Measurements from ENCODE around the gene CDH2. TPM values are rescaled to one million over a fixed set of nuclear protein-coding genes. Genes with fewer than 3 reads are reported as not detected.

CDH2 gene
- total RNA-seq, 1 donor from 2014 or later: 19.3 TPM

DNA sequence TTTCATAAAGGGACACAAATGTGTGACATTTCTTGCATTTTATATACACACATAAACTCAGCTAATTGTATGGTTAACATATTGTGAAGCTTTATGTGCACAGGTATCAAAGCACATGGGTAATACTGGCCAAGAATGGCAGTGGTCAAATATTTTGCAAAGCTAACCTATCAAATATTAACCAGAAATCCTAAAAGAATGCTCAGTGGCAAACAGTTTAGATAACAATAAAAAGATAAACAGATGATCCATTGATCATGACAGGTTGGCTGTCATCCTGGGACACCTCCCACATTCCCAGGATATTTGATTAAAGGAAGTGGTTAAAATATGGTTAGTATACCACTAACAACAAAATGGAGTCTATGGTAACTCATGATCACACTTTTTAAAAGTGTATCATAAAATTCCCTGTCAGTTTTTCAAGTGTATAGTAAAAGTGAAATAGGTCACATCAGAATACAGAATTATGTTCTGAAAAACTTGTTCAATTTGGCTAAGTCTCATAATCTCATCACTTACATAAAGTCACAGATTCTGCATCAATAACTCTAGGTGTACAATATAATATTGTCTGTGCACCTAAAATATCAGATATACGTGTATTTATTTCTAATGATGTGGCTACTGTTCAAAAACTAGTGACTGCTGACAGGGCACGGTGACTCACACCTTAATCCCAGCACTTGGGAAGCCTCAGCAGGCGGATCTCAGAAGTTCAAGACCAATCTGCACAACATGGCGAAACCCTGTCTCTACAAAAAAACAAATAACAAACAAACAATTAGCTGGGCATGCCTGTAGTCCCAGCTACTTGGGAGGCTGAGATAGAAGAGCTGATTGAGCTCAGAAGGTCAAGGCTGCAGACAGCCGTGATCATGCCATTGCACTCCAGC, 48.9 kb downstream of the CDH2 start:
- no peak for DNase-seq (ENCODE audit: low read depth)

DNA sequence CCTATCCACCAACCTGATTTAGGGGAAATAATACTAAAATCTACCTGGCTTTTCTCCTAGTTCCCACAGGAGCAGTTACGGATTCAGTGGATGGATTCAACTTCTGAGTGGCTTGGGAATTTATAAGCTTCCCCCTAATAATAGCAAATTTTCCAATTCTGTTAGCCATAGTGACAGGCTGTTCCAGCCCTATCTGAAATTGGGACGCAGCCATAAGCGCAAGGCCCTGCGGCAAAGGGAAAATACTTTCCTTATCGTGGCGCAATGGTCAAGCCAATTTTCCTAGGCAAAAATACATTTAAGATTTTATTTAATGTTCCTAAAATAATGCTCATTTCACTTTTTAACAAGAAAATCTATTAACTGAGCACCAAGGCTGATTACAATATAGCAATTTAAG, 49.7 kb downstream of the CDH2 start:
- no peak for DNase-seq (ENCODE audit: low read depth)

DNA sequence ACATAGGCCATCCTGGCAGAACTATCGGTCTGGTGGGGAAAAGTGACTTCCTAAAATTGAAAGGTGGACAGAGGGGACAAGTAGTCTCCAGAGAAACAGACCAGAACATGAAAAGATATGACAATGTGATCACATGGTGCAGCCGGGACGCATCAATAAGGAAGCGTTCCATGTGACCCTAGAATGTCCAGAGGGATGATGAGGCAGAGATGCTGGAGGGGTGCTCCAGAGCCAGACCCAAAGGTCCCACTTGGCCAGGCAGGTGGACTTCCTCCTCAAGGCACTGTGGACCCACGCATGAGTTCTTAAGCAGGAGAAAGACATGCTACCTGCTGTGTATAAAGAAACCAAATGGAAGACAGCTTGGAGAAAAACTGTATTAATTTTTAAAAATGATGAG, 50.2 kb downstream of the CDH2 start:
- no peak for DNase-seq (ENCODE audit: low read depth)

DNA sequence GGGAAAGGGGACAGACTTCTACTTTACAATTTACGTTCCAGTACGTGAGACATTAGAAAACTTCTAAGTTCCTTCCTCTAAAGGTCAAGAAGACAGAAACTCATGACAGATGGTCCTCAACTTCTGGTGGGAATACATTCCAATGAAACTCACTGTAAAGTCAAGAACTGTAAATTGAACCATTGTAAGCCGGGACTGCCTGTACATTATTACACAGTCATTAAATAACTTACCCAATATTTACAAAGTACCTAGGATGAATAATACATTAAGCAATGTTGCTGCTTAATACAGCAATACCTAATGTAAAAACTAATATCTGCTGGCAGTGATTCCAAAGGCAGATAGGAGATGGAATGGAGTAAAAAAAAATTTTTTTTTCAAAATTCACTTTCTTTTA, 51.9 kb downstream of the CDH2 start:
- DNase-seq (ENCODE audit: low read depth): no peak

DNA sequence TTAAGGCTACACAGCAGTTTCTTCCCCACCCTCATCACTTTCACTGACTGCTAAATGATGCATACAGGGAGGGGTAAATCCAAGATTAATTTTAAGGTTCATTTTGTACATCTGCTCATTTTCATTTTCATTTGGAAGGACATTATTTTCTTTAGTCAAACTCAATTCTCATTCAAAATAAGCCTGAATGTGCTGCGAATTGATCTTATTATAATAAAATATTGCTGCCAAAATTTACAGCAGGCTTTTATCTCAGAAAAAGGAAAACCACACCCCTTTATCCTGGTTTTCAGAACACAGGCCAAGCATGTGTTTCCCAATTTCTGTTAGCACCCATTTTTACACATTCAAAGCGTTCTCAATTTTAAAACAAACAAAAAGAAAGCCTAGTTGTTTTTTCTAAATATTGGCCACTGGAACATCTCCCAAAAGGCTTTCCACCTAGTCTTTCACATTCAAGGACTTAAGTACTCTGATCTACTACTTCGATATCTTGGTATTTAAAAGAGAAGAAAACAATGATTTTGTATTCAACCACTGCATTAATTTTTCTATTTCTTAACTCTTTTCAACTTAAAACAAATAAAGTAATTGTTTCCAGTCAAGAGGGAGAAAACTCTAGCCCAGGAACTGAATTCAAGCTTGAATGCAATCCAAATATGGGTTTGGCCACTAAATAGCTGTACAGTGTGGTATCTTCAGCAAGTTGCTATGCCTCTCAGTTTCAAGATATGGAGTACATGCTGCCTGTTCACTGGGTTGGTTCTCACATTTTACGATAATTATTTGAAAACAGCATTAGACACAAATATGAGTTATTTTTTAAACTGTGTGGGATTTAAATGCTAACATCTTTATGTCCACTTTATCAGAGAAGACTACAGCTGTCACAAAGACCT, 52.5 kb downstream of the CDH2 start:
- no peak for DNase-seq (ENCODE audit: low read depth)

DNA sequence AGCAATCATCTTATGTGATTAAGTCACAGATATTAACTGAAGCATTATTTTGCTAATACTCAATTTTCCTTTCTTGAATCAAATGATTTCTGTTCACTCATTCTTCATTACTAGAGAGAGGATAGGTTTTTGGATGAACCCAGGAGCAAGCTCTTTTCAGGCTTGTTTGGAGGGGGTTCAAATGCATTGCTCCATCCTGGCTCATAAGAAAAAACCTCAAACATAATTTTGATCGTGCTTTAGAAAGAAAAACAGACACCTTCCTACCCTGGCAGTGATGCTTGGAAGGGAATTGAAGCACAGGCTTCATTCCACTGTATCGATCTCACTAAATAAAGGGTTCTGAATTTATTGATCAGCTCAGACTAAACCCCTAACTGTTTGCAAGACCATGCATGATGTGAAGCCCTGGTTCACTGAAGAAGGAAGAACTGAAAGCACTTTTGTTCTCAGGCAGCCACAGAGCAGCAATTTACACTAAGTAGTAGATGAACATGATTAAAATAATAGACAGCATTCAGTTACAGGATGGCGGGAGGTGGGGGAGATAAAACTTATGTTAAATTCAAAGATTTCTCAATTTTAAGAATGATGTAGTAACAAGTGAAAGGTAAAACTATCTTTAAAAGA, 53.4 kb downstream of the CDH2 start:
- no peak for DNase-seq (ENCODE audit: low read depth)

DNA sequence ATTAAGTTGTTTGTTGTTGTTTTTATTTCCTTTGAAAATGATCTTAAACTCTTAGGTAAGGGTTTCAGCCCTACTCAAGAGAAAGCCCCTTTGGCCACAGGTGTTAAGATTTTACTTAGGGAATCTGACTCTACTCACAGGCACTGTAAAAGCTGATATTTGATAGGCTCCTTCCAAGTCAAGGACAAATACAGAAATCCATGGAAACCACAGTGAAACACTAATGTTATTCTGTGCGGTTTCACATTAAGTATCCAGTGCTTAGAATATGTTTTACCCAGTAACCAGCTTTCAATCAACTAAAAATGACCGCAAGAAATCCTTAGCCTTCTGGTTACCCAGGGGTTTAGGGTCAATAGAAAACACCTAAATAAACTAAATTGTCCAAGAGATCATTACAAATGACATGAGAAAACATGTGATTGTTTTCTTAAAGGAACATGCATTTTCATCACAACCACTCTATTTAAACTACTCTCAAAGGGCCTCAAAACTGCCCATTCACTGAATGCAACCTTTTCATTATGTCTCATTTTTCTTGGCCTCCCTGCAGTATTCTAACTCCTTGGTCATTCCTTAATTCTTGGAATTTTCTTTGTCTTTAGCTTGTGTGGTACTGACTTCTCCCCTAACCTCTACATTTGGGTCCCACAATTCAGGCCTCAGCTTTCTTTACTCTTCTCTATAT, 56.0 kb downstream of the CDH2 start:
- peak; percentile 22 for DNase-seq (ENCODE audit: low read depth)

DNA sequence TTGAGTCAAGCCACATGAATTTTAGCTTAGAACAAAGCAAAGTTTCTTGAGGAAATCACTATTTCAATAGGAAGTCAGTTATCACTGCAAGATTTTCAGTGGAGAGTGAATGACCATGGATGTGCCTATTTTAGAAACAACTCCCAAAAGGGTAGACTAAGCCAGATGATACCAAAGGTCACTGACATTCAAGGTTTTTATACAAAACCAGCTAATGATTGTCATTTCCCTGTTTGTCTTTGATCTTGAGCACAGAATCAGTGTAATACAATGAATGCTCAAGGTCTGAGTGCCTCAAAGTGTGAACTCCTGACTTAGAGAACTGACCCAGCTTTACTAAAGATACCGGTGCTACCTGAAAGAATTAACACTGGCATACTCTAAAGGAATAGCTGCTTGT, 60.5 kb downstream of the CDH2 start:
- no peak for DNase-seq (ENCODE audit: low read depth)

DNA sequence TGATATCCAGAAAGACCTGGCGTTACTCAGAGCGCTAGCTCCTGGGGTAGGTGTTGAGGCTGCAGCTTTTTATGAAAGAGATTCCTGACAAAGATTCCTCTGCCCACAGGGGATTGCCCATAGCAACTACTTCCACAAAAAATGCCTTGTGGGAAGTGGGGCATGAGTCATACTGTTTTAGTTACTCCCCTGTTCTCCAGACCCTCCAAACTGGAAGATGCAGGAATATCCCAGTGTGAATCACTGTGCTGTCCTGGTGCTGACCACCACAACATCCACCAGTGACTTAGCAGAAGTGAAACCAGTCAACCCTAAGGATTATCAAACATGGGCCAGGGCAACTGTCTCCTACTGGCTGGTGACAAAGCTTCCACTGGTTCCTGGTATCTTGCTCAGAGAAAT, 61.8 kb downstream of the CDH2 start:
- peak; percentile 88 for DNase-seq (ENCODE audit: low read depth)

DNA sequence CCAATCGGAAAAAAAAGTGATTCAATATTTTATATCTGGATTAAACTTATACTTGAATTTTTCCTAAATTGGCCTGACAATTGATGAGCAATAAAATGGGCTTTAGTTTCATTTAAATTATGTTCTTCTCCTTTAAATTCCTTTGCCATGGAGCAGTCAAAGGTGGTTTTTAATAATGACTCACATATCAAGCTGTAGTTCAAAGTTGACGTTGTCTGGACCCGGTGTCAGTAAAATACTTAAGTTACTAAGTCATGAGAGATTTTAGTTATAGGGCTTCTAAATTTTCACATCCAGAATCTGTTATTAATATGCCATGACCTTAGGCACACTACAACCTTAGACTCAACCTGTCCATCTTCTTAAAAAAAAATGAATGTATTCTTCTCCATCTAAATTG, 62.5 kb downstream of the CDH2 start:
- peak; percentile 56 for DNase-seq (ENCODE audit: low read depth)

DNA sequence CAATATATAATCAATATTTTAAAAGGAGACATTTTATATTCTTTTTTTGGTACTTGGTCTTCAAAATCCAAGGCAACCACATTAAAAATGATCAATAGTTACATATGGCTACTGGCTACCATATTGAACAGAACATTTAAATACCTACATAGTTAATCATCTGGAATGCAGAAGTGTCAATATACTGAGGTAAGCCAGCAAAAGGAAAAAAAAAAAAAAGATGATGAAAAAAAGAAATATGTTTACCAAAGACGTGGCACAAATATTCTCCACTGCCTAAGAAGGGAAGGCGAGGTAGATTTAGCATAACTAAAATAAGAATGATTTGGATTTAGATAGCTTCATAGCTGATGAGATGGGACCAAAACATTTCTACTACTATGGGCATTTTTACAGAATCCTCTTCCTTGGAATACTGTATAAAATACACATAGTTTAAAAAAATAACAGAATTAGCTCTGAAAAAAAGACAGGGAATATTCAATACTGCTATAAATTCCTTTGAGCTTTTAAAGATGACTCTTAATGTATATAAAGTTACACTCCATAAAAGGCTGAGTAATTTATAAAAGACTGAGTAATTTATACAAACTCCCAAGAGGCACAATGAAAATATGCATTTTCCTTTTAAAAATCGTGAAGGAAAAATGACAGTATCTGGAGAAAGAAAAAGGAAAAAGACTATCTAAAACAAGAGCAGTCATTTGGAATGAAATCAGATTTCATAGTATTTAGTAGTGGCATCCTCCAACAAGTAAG, 63.5 kb downstream of the CDH2 start:
- no peak for DNase-seq (ENCODE audit: low read depth)

DNA sequence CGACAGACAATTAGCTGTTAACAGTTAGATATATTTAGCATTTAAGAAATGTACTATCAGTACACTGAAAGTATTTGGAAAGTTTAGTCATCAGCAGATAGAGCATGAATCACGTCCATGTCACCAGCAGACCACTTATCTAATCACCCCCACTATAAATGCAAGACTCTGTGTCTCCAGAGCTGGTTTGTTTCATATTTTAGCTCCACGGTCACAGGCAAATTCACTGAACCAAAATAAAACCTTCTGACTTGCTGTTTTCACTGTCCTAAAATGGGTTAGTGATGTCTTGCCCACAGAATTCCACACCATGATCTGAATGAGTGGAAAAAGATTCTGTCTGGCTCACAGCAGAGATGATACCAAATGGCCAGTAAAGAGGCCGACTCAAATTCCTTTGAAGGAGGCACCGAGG, 64.9 kb downstream of the CDH2 start:
- peak; percentile 63 for DNase-seq (ENCODE audit: low read depth)

DNA sequence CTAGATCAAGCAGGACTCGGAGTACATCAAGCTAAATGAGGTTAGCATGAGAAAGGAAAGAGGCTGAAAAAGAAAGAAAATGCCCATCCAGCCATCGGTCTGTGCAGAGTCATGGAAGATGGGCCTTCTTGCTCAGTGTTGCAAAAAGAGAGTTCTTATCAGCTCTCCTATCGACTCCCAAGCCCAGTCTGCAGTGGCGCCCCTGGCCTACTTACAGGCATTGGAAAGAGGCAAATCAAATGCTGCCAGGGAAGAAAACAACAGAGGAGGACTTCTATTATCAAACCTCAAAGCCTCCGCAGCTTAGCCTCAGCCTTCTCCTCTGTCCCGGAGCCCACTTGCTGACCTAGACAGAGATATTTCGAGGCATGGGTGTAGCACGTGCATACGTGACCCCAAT, 66.0 kb downstream of the CDH2 start:
- no peak for DNase-seq (ENCODE audit: low read depth)

DNA sequence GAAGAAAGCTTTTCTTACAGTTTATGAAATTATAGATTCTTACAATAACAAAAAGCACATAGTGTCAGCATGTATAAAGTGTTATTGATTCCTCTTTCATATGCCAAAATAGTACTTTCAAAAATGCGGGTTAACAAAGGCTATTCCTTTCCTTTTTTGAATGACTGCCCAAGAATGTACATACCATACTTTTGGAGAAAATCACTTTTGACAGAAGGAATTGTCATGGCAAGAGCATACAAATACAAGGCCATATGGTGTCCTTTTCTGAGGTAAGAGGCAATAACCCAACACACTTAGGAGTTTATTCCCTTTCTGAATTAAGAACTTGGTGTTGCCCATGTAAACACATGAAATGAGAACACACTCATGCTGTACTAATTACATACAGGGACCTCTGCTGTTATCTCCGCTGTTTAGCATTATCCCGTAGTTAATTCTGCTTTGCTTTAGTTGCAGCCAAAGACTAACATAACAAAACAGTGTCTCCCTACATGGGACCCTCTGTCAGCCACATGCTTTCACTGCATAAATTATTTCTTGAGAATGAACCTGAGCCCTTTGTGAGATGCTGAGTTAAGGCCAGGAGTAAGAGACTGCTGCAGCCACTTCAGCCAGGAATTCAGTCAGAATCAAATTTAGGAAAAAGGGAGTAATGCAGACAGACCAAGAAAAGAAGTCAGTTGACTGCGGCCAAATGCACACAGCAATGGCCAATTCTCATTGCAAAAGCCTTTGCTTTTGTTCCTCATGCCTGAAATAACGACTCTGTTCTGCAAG, 67.0 kb downstream of the CDH2 start:
- DNase-seq (ENCODE audit: low read depth): no peak

DNA sequence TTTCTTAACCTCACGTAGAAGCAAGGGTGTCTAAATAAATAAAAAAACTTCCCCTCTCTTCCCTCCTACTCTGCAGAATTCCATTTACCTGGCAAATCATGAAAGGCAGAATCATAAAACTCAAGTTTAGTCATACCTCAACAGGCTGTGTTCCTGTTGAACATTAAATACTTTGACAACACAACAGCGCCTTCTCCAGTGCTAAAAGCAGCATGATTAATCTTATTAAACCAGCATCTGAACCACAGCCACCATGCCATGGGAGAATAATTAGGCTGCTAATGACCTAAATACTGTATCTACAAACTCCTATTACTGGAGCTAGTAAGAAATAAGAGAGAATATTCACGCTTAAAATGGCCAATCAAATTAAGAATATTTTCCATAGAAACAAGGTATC, 68.1 kb downstream of the CDH2 start:
- peak; percentile 36 for DNase-seq (ENCODE audit: low read depth)

DNA sequence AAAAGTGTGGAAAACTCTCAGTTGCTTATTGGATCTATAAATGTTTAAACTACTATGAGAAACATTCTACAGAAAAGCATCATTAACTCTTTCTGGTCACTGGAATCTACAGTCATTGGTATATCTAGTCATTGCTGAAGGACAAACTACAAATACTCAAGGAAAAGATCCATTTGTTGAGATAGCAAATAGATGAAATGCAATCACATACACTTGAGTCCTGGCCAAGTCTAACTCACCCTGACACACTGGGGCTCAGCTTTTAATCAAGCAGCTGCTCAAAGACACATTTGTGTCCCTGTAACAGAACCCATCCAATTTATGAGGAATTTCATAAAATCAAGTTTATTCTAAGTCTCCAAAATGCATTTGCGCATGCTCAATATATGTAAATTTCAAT, 68.7 kb downstream of the CDH2 start:
- DNase-seq (ENCODE audit: low read depth): no peak

DNA sequence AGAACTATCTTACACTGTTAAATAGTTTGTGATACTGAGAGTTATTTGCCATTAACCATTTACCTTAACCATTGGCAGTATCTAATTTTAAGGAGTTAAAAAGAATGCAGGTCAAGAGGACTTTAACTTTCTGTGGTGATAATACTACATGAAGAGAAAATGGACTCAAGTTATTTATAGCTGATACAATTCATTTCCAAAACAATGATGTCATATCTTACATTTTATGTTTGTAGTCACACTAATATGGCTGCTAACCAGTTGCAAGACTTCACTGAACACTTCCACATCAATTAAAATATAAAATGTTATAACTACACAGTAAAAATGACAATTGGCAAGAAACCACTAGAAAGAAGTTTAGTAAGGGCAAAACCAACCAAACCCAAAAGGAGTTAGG, 77.7 kb downstream of the CDH2 start:
- DNase-seq (ENCODE audit: low read depth): no peak

DNA sequence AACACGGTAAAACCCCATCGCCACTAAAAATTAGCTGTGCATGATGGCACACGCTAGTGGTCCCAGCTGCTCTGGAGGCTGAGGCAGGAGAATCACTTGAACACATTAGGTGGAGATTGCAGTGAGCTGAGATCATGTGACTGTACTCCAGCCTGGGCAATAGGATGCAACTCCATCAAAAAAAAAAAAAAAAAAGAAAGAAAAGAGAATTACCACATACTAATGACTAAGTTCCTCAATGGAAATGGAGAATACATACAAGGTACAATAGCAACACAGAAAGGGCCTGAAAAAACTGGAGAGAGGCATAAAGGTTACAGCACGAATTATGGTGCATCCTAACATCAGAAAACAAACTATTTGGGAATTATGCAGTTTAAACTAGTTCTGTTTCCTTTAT, 81.3 kb downstream of the CDH2 start:
- DNase-seq (ENCODE audit: low read depth): no peak

DNA sequence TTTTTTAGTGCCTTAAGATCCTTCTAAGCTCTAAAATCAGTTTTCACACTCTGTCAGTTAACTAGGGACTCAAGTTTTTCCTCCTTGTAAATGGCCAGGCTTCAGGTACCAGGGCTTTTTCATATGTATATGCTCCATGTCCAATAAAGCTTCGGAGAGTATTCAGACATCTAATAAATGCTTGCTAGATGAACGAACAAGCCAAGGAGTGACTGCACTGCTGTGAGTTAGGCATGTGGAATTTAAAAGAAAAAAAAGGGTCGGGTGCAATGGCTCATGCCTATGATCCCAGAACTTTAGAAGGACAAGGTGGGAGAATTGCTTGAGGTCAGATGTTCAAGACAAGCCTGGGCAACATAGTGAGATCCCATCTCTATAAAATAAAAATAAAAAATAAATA, 81.9 kb downstream of the CDH2 start:
- no peak for DNase-seq (ENCODE audit: low read depth)

DNA sequence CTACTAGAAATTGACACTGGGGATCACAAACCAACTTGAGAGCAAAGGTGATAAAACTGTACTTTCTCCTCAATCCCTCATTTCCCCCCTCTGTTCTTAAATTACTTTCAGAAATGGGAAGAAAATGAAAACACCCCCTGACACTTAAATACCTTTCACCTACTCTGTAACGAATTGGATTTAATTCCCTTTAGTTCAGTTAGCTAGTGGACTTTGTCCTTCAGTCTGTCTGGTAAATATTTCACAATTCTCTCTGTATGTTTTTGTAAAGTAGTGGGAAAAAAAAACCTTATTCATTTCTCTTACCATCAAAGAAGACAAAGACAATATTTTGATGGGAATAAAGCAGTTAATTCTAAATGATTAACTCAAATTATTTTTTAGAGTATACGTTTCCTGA, 85.7 kb downstream of the CDH2 start:
- DNase-seq (ENCODE audit: low read depth): no peak

Measured in myocyte (in vitro differentiated cells).